MM.1S (cell line): ENCODE results near the gene CCDC85C.

Experiments used
- DNase-seq: peaks from one replicate; pipeline ENCODE4 v3.0.0-alpha.2; 2015
- H2AFZ ChIP-seq: fragments of 300-600 bp; sonication (generic); 2 replicates; pipeline ENCODE4 v1.6.0; 2016; ENCODE audit warnings: antibody characterized with exemption, low read length
- H3F3A ChIP-seq: fragments of 300-600 bp; sonication (generic); 2 replicates; pipeline ENCODE4 v1.6.1; 2016; ENCODE audit warnings: mild to moderate bottlenecking, antibody characterized with exemption, low read length, moderate library complexity, mixed read lengths; ENCODE audit not compliant: insufficient read depth
- H3K27ac ChIP-seq: fragments of 300-600 bp; sonication (generic); 2 replicates; pipeline ENCODE4 v1.5.1; 2016; ENCODE audit warnings: mild to moderate bottlenecking, low read length
- H3K27me3 ChIP-seq: fragments of 300-600 bp; sonication (generic); replicated peaks from 2 replicates; pipeline ENCODE4 v1.6.0; 2016; ENCODE audit warnings: low read length; ENCODE audit not compliant: insufficient read depth
- H3K36me3 ChIP-seq: fragments of 300-600 bp; sonication (generic); replicated peaks from 2 replicates; pipeline ENCODE4 v1.6.1; 2016; ENCODE audit warnings: mild to moderate bottlenecking, low read length, mixed read lengths; ENCODE audit not compliant: insufficient read depth
- H3K4me1 ChIP-seq: fragments of 300-600 bp; sonication (generic); 2 replicates; pipeline ENCODE4 v1.6.1; 2016; ENCODE audit warnings: low read length, mixed read lengths
- H3K4me2 ChIP-seq: fragments of 300-600 bp; sonication (generic); 2 replicates; pipeline ENCODE4 v1.6.0; 2016; ENCODE audit warnings: low read depth, low read length
- H3K4me3 ChIP-seq: fragments of 300-600 bp; sonication (generic); 2 replicates; pipeline ENCODE4 v1.5.1; 2016; ENCODE audit warnings: low read length, mixed read lengths
- H3K79me2 ChIP-seq: fragments of 300-600 bp; sonication (generic); 2 replicates; pipeline ENCODE4 v1.6.1; 2016; ENCODE audit warnings: mixed run types, low read length, mixed read lengths
- H3K9ac ChIP-seq: fragments of 300-600 bp; sonication (generic); 2 replicates; pipeline ENCODE4 v1.6.1; 2016; ENCODE audit warnings: low read length, mixed read lengths
- H3K9me2 ChIP-seq: fragments of 300-600 bp; sonication (generic); replicated peaks from 2 replicates; pipeline ENCODE4 v1.6.1; 2016; ENCODE audit warnings: mild to moderate bottlenecking, low read length, mixed read lengths; ENCODE audit not compliant: insufficient read depth
- H3K9me3 ChIP-seq: fragments of 300-600 bp; sonication (generic); replicated peaks from 2 replicates; pipeline ENCODE4 v1.6.1; 2016; ENCODE audit warnings: mild to moderate bottlenecking, low read length, mixed read lengths; ENCODE audit not compliant: insufficient read depth
- H4K20me1 ChIP-seq: fragments of 300-600 bp; sonication (generic); 2 replicates; pipeline ENCODE4 v1.6.1; 2016; ENCODE audit warnings: mild to moderate bottlenecking, low read length, moderate library complexity, mixed read lengths; ENCODE audit not compliant: insufficient read depth
- EZH2 ChIP-seq: fragments of 300-600 bp; sonication (generic); optimal IDR thresholded peaks from 2 replicates; pipeline ENCODE3; 2017; ENCODE audit warnings: low read depth, mild to moderate bottlenecking, antibody characterized with exemption, low read length, mixed read lengths
- EZH2phosphoT487 ChIP-seq: fragments of 300-600 bp; sonication (generic); IDR thresholded peaks from 2 replicates; pipeline ENCODE4 v1.6.1; 2018; ENCODE audit warnings: antibody characterized with exemption, low read length
- TF ChIP-seq, protein P1 (sequence below): fragments of 300-600 bp; sonication (generic); IDR thresholded peaks from 2 replicates; pipeline ENCODE4 v1.5.1; 2016; ENCODE audit warnings: antibody characterized with exemption, low read length, mixed read lengths

CCDC85C gene

DNA sequence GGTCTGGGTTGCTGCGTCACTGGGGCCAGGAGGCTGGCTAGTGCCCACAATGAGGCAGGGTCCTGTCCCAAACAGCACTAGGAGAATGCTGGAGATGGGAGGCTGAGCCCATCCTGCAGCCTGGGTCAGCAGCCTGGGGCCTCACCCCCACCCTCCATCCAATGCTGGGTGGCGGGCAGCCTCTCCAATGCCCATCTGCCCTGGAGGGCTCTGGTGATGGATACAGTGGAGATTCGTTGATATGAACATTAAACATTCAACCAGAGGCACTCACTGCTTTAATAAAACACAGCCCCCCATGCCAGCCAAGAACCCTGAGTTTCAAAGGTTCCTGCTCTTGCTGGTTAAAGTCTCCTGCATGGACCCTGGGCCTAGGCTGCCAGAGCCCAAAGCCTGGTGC lies 21.5 kb upstream of the CCDC85C start:
- Histone ChIP-seq H3K4me3 (no peak overlapping the region), H3K9me2 (no peaks in the 10 kb centered on the region), H3F3A (no peaks in the 10 kb centered on the region), H3K4me1 (no peaks in the 10 kb centered on the region), H3K36me3 (no peaks in the 10 kb centered on the region), H3K9me3 (no peaks in the 10 kb centered on the region), H2AFZ (no peak overlapping the region), H4K20me1 (no peaks in the 10 kb centered on the region), H3K4me2 (no peak overlapping the region), H3K27me3 (no peaks in the 10 kb centered on the region), H3K9ac (no peak overlapping the region), H3K79me2 (no peaks in the 10 kb centered on the region), H3K27ac (no peak overlapping the region)
- no peak for TF ChIP-seq EZH2
- TF ChIP-seq EZH2phosphoT487, result no peak
- TF ChIP-seq, protein P1, sequence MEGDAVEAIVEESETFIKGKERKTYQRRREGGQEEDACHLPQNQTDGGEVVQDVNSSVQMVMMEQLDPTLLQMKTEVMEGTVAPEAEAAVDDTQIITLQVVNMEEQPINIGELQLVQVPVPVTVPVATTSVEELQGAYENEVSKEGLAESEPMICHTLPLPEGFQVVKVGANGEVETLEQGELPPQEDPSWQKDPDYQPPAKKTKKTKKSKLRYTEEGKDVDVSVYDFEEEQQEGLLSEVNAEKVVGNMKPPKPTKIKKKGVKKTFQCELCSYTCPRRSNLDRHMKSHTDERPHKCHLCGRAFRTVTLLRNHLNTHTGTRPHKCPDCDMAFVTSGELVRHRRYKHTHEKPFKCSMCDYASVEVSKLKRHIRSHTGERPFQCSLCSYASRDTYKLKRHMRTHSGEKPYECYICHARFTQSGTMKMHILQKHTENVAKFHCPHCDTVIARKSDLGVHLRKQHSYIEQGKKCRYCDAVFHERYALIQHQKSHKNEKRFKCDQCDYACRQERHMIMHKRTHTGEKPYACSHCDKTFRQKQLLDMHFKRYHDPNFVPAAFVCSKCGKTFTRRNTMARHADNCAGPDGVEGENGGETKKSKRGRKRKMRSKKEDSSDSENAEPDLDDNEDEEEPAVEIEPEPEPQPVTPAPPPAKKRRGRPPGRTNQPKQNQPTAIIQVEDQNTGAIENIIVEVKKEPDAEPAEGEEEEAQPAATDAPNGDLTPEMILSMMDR, result no peak
- DNase-seq, result no peak

DNA sequence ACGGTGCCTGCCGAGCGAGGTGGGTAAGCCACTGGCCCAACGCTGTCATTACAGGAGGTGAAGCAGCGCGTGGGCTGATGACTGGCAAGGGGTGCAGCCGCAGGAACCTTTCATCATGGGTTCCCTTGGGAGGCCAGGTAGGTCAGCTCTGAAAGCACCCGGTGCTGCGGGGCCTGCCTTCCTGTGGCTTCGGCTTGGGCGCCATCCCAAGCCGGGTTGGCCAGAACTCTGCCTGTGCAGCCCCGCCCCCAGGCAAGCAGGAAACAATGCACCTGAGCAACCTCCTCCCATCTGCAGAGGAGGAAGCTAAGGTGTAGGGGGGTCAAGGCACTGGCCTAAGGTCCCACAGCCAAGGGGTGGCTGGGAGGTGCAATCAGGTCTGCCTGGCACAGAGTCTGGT lies 21.0 kb upstream of the CCDC85C start:
- no peak overlapping the region for H3K27ac ChIP-seq
- H2AFZ ChIP-seq, result no peak overlapping the region
- no peaks in the 10 kb centered on the region for H3K27me3 ChIP-seq
- H3K4me3 ChIP-seq, result no peak overlapping the region
- no peak overlapping the region for H3K4me2 ChIP-seq
- no peak for TF ChIP-seq EZH2phosphoT487
- TF ChIP-seq, protein P1, result no peak
- TF ChIP-seq EZH2, result no peak
- no peaks in the 10 kb centered on the region for H4K20me1 ChIP-seq
- no peaks in the 10 kb centered on the region for H3K36me3 ChIP-seq
- H3K9me3 ChIP-seq, result no peaks in the 10 kb centered on the region
- H3K9me2 ChIP-seq, result no peaks in the 10 kb centered on the region
- no peaks in the 10 kb centered on the region for H3K4me1 ChIP-seq
- DNase-seq, result no peak
- H3F3A ChIP-seq, result no peaks in the 10 kb centered on the region
- no peaks in the 10 kb centered on the region for H3K79me2 ChIP-seq
- no peak overlapping the region for H3K9ac ChIP-seq

DNA sequence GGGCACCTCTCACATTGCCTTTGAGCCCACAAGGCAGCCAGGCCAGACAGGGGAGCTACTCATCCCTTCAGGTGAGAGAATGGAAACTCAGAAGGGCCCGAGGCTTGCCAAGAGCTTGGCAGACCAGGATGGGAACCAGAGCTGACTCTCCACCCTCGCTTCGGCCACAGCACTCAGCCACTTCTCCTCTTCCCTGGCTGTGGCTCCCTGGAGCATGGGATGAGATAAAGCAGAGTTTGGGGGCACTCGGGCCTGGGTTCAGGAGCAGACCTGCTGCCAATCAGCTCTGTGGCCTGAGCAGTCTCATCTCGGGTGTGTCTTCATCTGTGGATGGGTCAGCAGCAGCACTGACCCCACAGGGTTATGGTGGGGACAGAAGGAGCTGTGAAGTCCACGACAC lies 20.0 kb upstream of the CCDC85C start:
- Histone ChIP-seq H3K9me2 (no peaks in the 10 kb centered on the region), H3K4me3 (no peak overlapping the region), H3K4me1 (no peaks in the 10 kb centered on the region), H3K4me2 (no peak overlapping the region), H4K20me1 (no peaks in the 10 kb centered on the region), H3K27ac (no peak overlapping the region), H3K36me3 (no peaks in the 10 kb centered on the region), H3K9me3 (no peaks in the 10 kb centered on the region), H2AFZ (no peak overlapping the region), H3F3A (no peaks in the 10 kb centered on the region), H3K9ac (no peak overlapping the region), H3K79me2 (no peaks in the 10 kb centered on the region), H3K27me3 (no peaks in the 10 kb centered on the region)
- TF ChIP-seq EZH2phosphoT487, result no peak
- TF ChIP-seq, protein P1, result no peak
- TF ChIP-seq EZH2, result no peak
- no peak for DNase-seq

DNA sequence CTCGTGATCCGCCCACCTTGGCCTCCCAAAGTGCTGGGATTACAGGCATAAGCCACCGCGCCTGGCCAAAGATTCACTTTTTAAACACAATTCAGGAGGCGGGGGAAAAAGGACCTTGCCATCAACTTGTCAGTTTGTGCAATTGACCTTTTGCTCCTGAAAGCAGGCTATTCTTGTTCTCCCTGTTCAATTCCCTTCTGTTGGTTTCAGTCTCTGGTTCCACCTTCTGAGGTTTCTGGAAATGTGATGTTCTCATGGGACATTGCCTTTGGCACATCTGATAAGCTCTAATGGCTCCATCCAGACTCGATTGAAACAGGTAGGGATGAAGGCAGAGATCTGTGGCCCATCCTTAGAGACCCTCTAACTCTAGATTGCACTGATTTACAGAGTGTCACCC lies 17.9 kb upstream of the CCDC85C start:
- no peak for DNase-seq
- Histone ChIP-seq H4K20me1 (no peaks in the 10 kb centered on the region), H2AFZ (no peak overlapping the region), H3K9ac (no peak overlapping the region), H3K4me1 (no peaks in the 10 kb centered on the region), H3K9me3 (no peaks in the 10 kb centered on the region), H3K4me2 (no peak overlapping the region), H3K36me3 (no peaks in the 10 kb centered on the region), H3K27ac (no peak overlapping the region), H3K4me3 (no peak overlapping the region), H3K27me3 (no peaks in the 10 kb centered on the region), H3F3A (no peaks in the 10 kb centered on the region), H3K79me2 (no peaks in the 10 kb centered on the region), H3K9me2 (no peaks in the 10 kb centered on the region)
- no peak for TF ChIP-seq EZH2
- TF ChIP-seq, protein P1, result no peak
- no peak for TF ChIP-seq EZH2phosphoT487
